ENCODE measurements around the gene GUCY2C.

GUCY2C gene

GRCh38 chr12:14654842-14655241 lies 41.6 kb downstream of the GUCY2C start:
- DNase-seq (ENCODE audit: low read depth in 1 of 2, low spot score in 1 of 2), result no peak
- no peak for TF ChIP-seq CTCF (IDR thresholded peaks at IDR 0.05; ENCODE audit: insufficient read depth, low read length)
- TF ChIP-seq SPI1 (IDR thresholded peaks at IDR 0.05; ENCODE audit: borderline replicate concordance, low read depth), result no peak
- no peak for TF ChIP-seq GABPA (IDR thresholded peaks at IDR 0.05; ENCODE audit: low read depth)
- TF ChIP-seq REST (IDR thresholded peaks at IDR 0.05; ENCODE audit: insufficient replicate concordance, low read depth), result no peak
- TF ChIP-seq POLR2AphosphoS5 (IDR thresholded peaks at IDR 0.05; ENCODE audit: low read depth), result no peak
- no peak overlapping the region for H3K4me3 ChIP-seq (replicated peaks; ENCODE audit: insufficient read depth, low read length)
- H3K27ac ChIP-seq (replicated peaks), result no peak overlapping the region
- H3K27me3 ChIP-seq (ENCODE audit: insufficient read depth, poor library complexity, severe bottlenecking), result no peaks in the 10 kb centered on the region

GRCh38 chr12:14654416-14654815 lies 42.0 kb downstream of the GUCY2C start:
- TF ChIP-seq CTCF (IDR thresholded peaks at IDR 0.05; ENCODE audit: insufficient read depth, low read length), result no peak
- TF ChIP-seq POLR2AphosphoS5 (IDR thresholded peaks at IDR 0.05; ENCODE audit: low read depth), result no peak
- no peak for TF ChIP-seq GABPA (IDR thresholded peaks at IDR 0.05; ENCODE audit: low read depth)
- TF ChIP-seq REST (IDR thresholded peaks at IDR 0.05; ENCODE audit: insufficient replicate concordance, low read depth), result no peak
- no peak for TF ChIP-seq SPI1 (IDR thresholded peaks at IDR 0.05; ENCODE audit: borderline replicate concordance, low read depth)
- Histone ChIP-seq H3K4me3 (replicated peaks; ENCODE audit: insufficient read depth, low read length) (no peak overlapping the region), H3K27ac (replicated peaks) (no peak overlapping the region), H3K27me3 (ENCODE audit: insufficient read depth, poor library complexity, severe bottlenecking) (no peaks in the 10 kb centered on the region)
- no peak for DNase-seq (ENCODE audit: low read depth in 1 of 2, low spot score in 1 of 2)

- Histone ChIP-seq H3K27ac (replicated peaks) (no peak overlapping the region), H3K4me3 (replicated peaks; ENCODE audit: insufficient read depth, low read length) (no peak overlapping the region), H3K27me3 (ENCODE audit: insufficient read depth, poor library complexity, severe bottlenecking) (no peaks in the 10 kb centered on the region)
- no peak for DNase-seq (ENCODE audit: low read depth in 1 of 2, low spot score in 1 of 2)
- TF ChIP-seq GABPA (IDR thresholded peaks at IDR 0.05; ENCODE audit: low read depth), result no peak
- no peak for TF ChIP-seq SPI1 (IDR thresholded peaks at IDR 0.05; ENCODE audit: borderline replicate concordance, low read depth)
- TF ChIP-seq CTCF (IDR thresholded peaks at IDR 0.05; ENCODE audit: insufficient read depth, low read length), result no peak
- no peak for TF ChIP-seq POLR2AphosphoS5 (IDR thresholded peaks at IDR 0.05; ENCODE audit: low read depth)
- TF ChIP-seq REST (IDR thresholded peaks at IDR 0.05; ENCODE audit: insufficient replicate concordance, low read depth), result no peak
Observed at GRCh38 chr12:14652483-14652882, 43.9 kb downstream of the GUCY2C start.
